Peyer's patch (tissue), 4 donors: ENCODE measurements around the gene MYLK4.

Experiments
- POLR2A ChIP-seq, 2 donors: fragments of 450-650 bp; IDR thresholded peaks; one replicate each; pipeline ENCODE4 v1.5.1; 2017; ENCODE audit warnings: antibody characterized with exemption in 2 of 2, mild to moderate bottlenecking in 2 of 2, moderate library complexity in 2 of 2
- TF ChIP-seq, protein P1 (sequence below), 6 experiments: fragments of 450-650 bp in 4 of 6; fragments of 200-600 bp in 2 of 6; sonication (generic) in 1 of 6; IDR thresholded peaks; one replicate each; pipeline ENCODE4 v1.5.1; 2017 to 2019; ENCODE audit warnings: antibody characterized with exemption in 6 of 6, mild to moderate bottlenecking in 3 of 6, moderate library complexity in 1 of 6

- TF ChIP-seq, protein P1, sequence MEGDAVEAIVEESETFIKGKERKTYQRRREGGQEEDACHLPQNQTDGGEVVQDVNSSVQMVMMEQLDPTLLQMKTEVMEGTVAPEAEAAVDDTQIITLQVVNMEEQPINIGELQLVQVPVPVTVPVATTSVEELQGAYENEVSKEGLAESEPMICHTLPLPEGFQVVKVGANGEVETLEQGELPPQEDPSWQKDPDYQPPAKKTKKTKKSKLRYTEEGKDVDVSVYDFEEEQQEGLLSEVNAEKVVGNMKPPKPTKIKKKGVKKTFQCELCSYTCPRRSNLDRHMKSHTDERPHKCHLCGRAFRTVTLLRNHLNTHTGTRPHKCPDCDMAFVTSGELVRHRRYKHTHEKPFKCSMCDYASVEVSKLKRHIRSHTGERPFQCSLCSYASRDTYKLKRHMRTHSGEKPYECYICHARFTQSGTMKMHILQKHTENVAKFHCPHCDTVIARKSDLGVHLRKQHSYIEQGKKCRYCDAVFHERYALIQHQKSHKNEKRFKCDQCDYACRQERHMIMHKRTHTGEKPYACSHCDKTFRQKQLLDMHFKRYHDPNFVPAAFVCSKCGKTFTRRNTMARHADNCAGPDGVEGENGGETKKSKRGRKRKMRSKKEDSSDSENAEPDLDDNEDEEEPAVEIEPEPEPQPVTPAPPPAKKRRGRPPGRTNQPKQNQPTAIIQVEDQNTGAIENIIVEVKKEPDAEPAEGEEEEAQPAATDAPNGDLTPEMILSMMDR (IDR thresholded peaks at IDR 0.05), result no peak
- TF ChIP-seq POLR2A (IDR thresholded peaks at IDR 0.05), result no peak
Observed at GRCh38 chr6:2733324-2733723, 17.4 kb downstream of the MYLK4 start.
